ENCODE data around the gene PCDH19. TPM values are rescaled to one million over a fixed set of nuclear protein-coding genes. Genes with fewer than 3 reads are reported as not detected.

The PCDH19 gene
- total and polyA plus RNA-seq, 10 of the 15 experiments (the other 5 are each of a cell fraction or from before 2014, with no cell fraction given) = 0.01 TPM; not detected in 9

GRCh38 chrX:100395781-100396180 is 14.3 kb downstream of the PCDH19 start:
- 8% methylated on average over 6 of the region's 6 CpGs for WGBS (ENCODE audit: insufficient coverage, insufficient replicate concordance, low lambda C conversion rate, missing lambda C conversion rate)
- Histone ChIP-seq H3K27ac (ENCODE audit: control insufficient read depth, insufficient read depth) (no peak overlapping the region), H3K4me2 (ENCODE audit: control insufficient read depth, insufficient read depth) (no peak overlapping the region), H4K20me1 (ENCODE audit: control insufficient read depth, insufficient read depth) (no peaks in the 10 kb centered on the region), H3K9ac (ENCODE audit: control insufficient read depth, insufficient read depth, low read length) (no peak overlapping the region), H3K4me3 (no peak overlapping the region), H3K79me2 (ENCODE audit: control insufficient read depth, insufficient read depth, low read length) (no peaks in the 10 kb centered on the region), H2AFZ (ENCODE audit: control insufficient read depth, low read depth, low read length) (no peak overlapping the region), H3K9me3 (replicated peaks; ENCODE audit: control insufficient read depth, insufficient read depth, low read length) (no peaks in the 10 kb centered on the region), H3K4me1 (ENCODE audit: control insufficient read depth, insufficient read depth, low read length) (no peaks in the 10 kb centered on the region), H3K36me3 (ENCODE audit: control insufficient read depth in 2 of 2, insufficient read depth in 2 of 2, low read length in 1 of 2) (no peaks in the 10 kb centered on the region), H3K27me3 (replicated peaks in 1 of 2; ENCODE audit: control insufficient read depth in 2 of 2, insufficient read depth in 2 of 2, low read length in 1 of 2) (no peaks in the 10 kb centered on the region)
- POLR2A ChIA-PET = no interaction called here
- CTCF ChIA-PET = interaction anchor here (1.7 kb wide), 1 partner anchor 17 kb away, joined by 5 read pairs; no protein-coding TSS in a partner anchor
- ATAC-seq = no peak
- DNase-seq (ENCODE audit: low read depth, low spot score) = no peak
- BruUV-seq (replicated peaks) = no TSS peak
- no peak for TF ChIP-seq TAF1 (IDR thresholded peaks at IDR 0.05; ENCODE audit: borderline replicate concordance, low read depth, low read length)
- TF ChIP-seq KDM1A (IDR thresholded peaks at IDR 0.05; ENCODE audit: borderline replicate concordance) = no peak
- no peak for TF ChIP-seq ATF3 (IDR thresholded peaks at IDR 0.05; ENCODE audit: borderline replicate concordance, extremely low read depth, low read depth, low read length)
- no peak for TF ChIP-seq MLLT1 (IDR thresholded peaks at IDR 0.05)
- no peak for TF ChIP-seq SMAD5 (IDR thresholded peaks at IDR 0.05; ENCODE audit: low read depth)
- no peak for TF ChIP-seq ZNF207 (IDR thresholded peaks at IDR 0.05; ENCODE audit: borderline replicate concordance)
- TF ChIP-seq FOXM1 (IDR thresholded peaks at IDR 0.05; ENCODE audit: low read depth, low read length) = no peak
- TF ChIP-seq SRF (IDR thresholded peaks at IDR 0.05; ENCODE audit: low read depth in 2 of 2, low read length in 2 of 2) = no peak
- TF ChIP-seq ZNF217 (IDR thresholded peaks at IDR 0.05) = no peak
- no peak for TF ChIP-seq MYB (IDR thresholded peaks at IDR 0.05; ENCODE audit: borderline replicate concordance, low read depth, low read length)
- no peak for FAIRE-seq
- RAD21 ChIA-PET (ENCODE audit: unreplicated experiment) = no interaction called here
- SMC1A ChIA-PET (ENCODE audit: uncharacterized antibody, unreplicated experiment) = no interaction called here
- intact Hi-C loops (cut with micrococcal nuclease; ENCODE audit: unreplicated experiment) (no loop called here), in situ Hi-C loops (cut with MboI) (no loop called here)

Data from GM12878 (cell line).